T-cell (primary cell): ENCODE results near the gene FCER1G. TPM values are rescaled to one million over a fixed set of nuclear protein-coding genes. Genes with fewer than 3 reads are reported as not detected.

Experiments used
- ATAC-seq, 4 experiments: fragments of 200-7000 bp in 3 of 4; fragments of 150-1000 bp in 1 of 4; cut with Tn5 transposase; replicated peaks in 1 of 4; 1 replicate in 3 of 4; 2 replicates in 1 of 4; pipeline ENCODE4 v1.10.0; 2021; ENCODE audit warnings: moderate library complexity in 3 of 4, mild to moderate bottlenecking in 2 of 4, moderate number of reproducible peaks in 1 of 4
- CTCF ChIA-PET, 2 donors: fragments of 300-600 bp; sonication (Branson Sonifier 250); formaldehyde crosslinking; loops; one replicate each; lab custom pipeline; 2022; ENCODE audit warnings: antibody characterized with exemption in 2 of 2; lab: Charles Lee
- POLR2A ChIA-PET, 2 donors: fragments of 300-600 bp; sonication (Branson Sonifier 250); formaldehyde crosslinking; loops; one replicate each; lab custom pipeline; 2022; ENCODE audit warnings: antibody characterized with exemption in 2 of 2; lab: Charles Lee
- DNase-seq, 35 experiments: peaks; one replicate each; pipeline versions ENCODE4 v3.0.0 to v3.0.0-alpha.2; 2013 to 2023
- H3K27ac ChIP-seq: one replicate; pipeline ENCODE4 v1.5.1; 2013; ENCODE audit warnings: low read length
- H3K27me3 ChIP-seq, 2 experiments: replicated peaks in 1 of 2; 1 replicate in 1 of 2; 2 replicates in 1 of 2; pipeline versions ENCODE4 v1.6.1 to v1.7.0; 2013; ENCODE audit warnings: low read length in 1 of 2, mixed read lengths in 1 of 2; ENCODE audit not compliant: control insufficient read depth in 2 of 2, insufficient read depth in 2 of 2; ENCODE audit errors: extremely low read depth in 1 of 2
- H3K36me3 ChIP-seq, 2 donors: 1 replicate in 1 of 2; 2 replicates in 1 of 2; pipeline versions ENCODE4 v1.6.1 to v1.7.0; 2013; ENCODE audit warnings: low read length in 1 of 2; ENCODE audit not compliant: control insufficient read depth in 2 of 2, insufficient read depth in 1 of 2; ENCODE audit errors: extremely low read depth in 1 of 2
- H3K4me1 ChIP-seq, 2 experiments: 1 replicate in 1 of 2; 2 replicates in 1 of 2; pipeline versions ENCODE4 v1.6.1 to v1.7.0; 2013; ENCODE audit warnings: low read length in 2 of 2, mixed read lengths in 1 of 2; ENCODE audit not compliant: insufficient read depth in 2 of 2, control insufficient read depth in 1 of 2; ENCODE audit errors: extremely low read depth in 1 of 2
- H3K4me3 ChIP-seq, 2 donors: 1 replicate in 1 of 2; 2 replicates in 1 of 2; pipeline versions ENCODE4 v1.5.1 to v1.7.0; 2013; ENCODE audit warnings: mild to moderate bottlenecking in 2 of 2, low read length in 1 of 2, moderate library complexity in 1 of 2; ENCODE audit not compliant: control insufficient read depth in 1 of 2; ENCODE audit errors: extremely low read depth in 1 of 2
- H3K9me3 ChIP-seq: 2 replicates; pipeline ENCODE4 v1.7.0; 2013
- H3K27ac Mint-ChIP-seq, 2 donors: one replicate each; pipeline ENCODE4 v1.8.0; 2020 to 2021; ENCODE audit warnings: mild to moderate bottlenecking in 2 of 2, mixed read lengths in 2 of 2
- H3K27me3 Mint-ChIP-seq, 2 donors: one replicate each; pipeline ENCODE4 v1.8.0; 2021 to 2022; ENCODE audit warnings: mixed read lengths in 2 of 2
- H3K36me3 Mint-ChIP-seq: one replicate; pipeline ENCODE4 v1.8.0; 2021; ENCODE audit warnings: mixed read lengths
- H3K4me1 Mint-ChIP-seq, 3 donors: one replicate each; pipeline ENCODE4 v1.8.0; 2020 to 2022; ENCODE audit warnings: mixed read lengths in 3 of 3, mild to moderate bottlenecking in 1 of 3
- H3K4me3 Mint-ChIP-seq, 3 donors: one replicate each; pipeline ENCODE4 v1.8.0; 2020 to 2022; ENCODE audit warnings: mild to moderate bottlenecking in 3 of 3, mixed read lengths in 3 of 3, moderate library complexity in 3 of 3
- H3K9me3 Mint-ChIP-seq, 3 donors: one replicate each; pipeline ENCODE4 v1.8.0; 2020 to 2022; ENCODE audit warnings: mixed read lengths in 3 of 3
- WGBS: methylation state at CpG from one replicate; pipeline ENCODE4 v1.1.5; 2013; ENCODE audit warnings: missing lambda C conversion rate; ENCODE audit not compliant: insufficient coverage; 5-methylcytosine and 5-hydroxymethylcytosine counted together
- total RNA-seq, 35 experiments: library from RNA in 6 of 35; stranded (reverse) in 6 of 35; fragments of 120-200 nt in 1 of 35; gene quantifications; one replicate each; pipeline versions ENCODE4 v1.2.1 to v1.2.4 and lab custom pipeline; 2013 to 2026

FCER1G gene
- total RNA-seq, 5 donors from 2014 or later (not counting 1 experiment from before 2014, with no cell fraction given) = 2.5 to 5.2 (median 3.5) TPM

GRCh38 chr1:161206411-161207140 is 8.5 kb upstream of the FCER1G start:
- Histone ChIP-seq H3K4me3 (no peak overlapping the region), H3K9me3 (no peaks in the 10 kb centered on the region), H3K36me3 (peaks cover 11 to 70% of the 10 kb centered on the region in 2 donors), H3K27me3 (no peaks in the 10 kb centered on the region), H3K27ac (no peak overlapping the region), H3K4me1 (peaks cover 13 to 40% of the 10 kb centered on the region in 2 experiments)
- peak overlapping the region in 1 of 2 donors; percentile 49 for H3K27ac Mint-ChIP-seq
- DNase-seq (no peak), ATAC-seq (no peak)
- ChIA-PET CTCF (interaction anchor here in 1 of 2 donors (0.6 to 6.1 kb wide), 5 partner anchors 13 to 176 kb away, joined by 5 to 76 read pairs (median 7); partner anchors contain the start of gene TOMM40L), POLR2A (no interaction called here)
- H3K4me1 Mint-ChIP-seq = peaks cover 48 to 64% (median 64%) of the 10 kb centered on the region in 3 donors
- 100% methylated on average over 10 of the region's 12 CpGs for WGBS
- peaks cover 50% of the 10 kb centered on the region for H3K36me3 Mint-ChIP-seq
- no peaks in the 10 kb centered on the region for H3K27me3 Mint-ChIP-seq
- H3K4me3 Mint-ChIP-seq = no peak overlapping the region
- no peaks in the 10 kb centered on the region for H3K9me3 Mint-ChIP-seq

GRCh38 chr1:161207173-161207572 is 7.9 kb upstream of the FCER1G start:
- peaks cover 56% of the 10 kb centered on the region for H3K36me3 Mint-ChIP-seq
- no peak overlapping the region for H3K27ac Mint-ChIP-seq
- CTCF ChIA-PET = interaction anchor here in 1 of 2 donors (0.6 to 6.1 kb wide), 3 partner anchors 19 to 175 kb away, joined by 5 to 76 read pairs (median 7); partner anchors contain the start of gene TOMM40L
- WGBS = 85% methylated on average over 3 of the region's 8 CpGs
- no peaks in the 10 kb centered on the region for H3K9me3 Mint-ChIP-seq
- Histone ChIP-seq H3K36me3 (peaks cover 13 to 76% of the 10 kb centered on the region in 2 donors), H3K4me1 (peaks cover 13 to 34% of the 10 kb centered on the region in 2 experiments), H3K27me3 (no peaks in the 10 kb centered on the region), H3K4me3 (no peak overlapping the region), H3K27ac (no peak overlapping the region), H3K9me3 (no peaks in the 10 kb centered on the region)
- ATAC-seq = no peak
- H3K4me1 Mint-ChIP-seq = peaks cover 44 to 58% (median 58%) of the 10 kb centered on the region in 3 donors
- H3K4me3 Mint-ChIP-seq = no peak overlapping the region
- no peak for DNase-seq
- H3K27me3 Mint-ChIP-seq = no peaks in the 10 kb centered on the region
- POLR2A ChIA-PET = no interaction called here

DNA sequence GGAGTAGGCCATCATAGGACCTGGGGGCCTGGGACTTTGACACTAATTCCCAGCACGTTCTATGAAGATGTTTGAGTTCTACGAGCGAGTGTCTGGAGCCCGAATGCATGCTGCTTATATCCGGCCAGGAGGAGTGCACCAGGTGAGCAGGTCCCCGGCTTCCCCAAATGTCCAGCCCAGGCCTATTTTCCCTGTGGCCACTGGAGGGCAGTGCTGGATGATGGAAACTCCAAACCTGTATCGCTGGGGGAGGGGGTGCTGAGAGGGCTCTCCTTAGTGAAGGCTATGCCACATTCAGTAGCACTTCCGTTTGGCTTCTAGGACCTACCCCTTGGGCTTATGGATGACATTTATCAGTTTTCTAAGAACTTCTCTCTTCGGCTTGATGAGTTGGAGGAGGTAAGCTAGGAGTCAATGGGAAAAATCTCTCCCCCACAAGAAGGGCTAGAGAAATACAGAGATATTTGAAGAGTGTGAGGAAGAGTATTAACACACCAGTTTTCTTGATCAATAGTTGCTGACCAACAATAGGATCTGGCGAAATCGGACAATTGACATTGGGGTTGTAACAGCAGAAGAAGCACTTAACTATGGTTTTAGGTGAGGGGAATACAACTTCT is 5.2 kb upstream of the FCER1G start:
- ATAC-seq = peak; percentile 90 to 98 (median 90)
- Histone ChIP-seq H3K4me1 (peaks cover 3 to 19% of the 10 kb centered on the region in 2 experiments), H3K9me3 (no peaks in the 10 kb centered on the region), H3K27me3 (no peaks in the 10 kb centered on the region), H3K4me3 (no peak overlapping the region), H3K27ac (no peak overlapping the region), H3K36me3 (peaks cover 13 to 88% of the 10 kb centered on the region in 2 donors)
- no peaks in the 10 kb centered on the region for H3K27me3 Mint-ChIP-seq
- peaks cover 70% of the 10 kb centered on the region for H3K36me3 Mint-ChIP-seq
- H3K27ac Mint-ChIP-seq = peak overlapping the region; percentile 71 to 84
- 66% methylated on average over 6 of the region's 11 CpGs for WGBS
- CTCF ChIA-PET = interaction anchor here (1.0 to 2.2 kb wide), 4 partner anchors 10 to 172 kb away, joined by 3 to 32 read pairs (median 6); partner anchors contain the start of gene TOMM40L (in 2 of the 2)
- no peaks in the 10 kb centered on the region for H3K9me3 Mint-ChIP-seq
- DNase-seq = peak in 34 of 35 experiments; percentile 49 to 82 (median 69)
- no peak overlapping the region for H3K4me3 Mint-ChIP-seq
- POLR2A ChIA-PET = no interaction called here
- H3K4me1 Mint-ChIP-seq = peaks cover 34 to 40% (median 38%) of the 10 kb centered on the region in 3 donors

- DNase-seq (no peak), ATAC-seq (no peak)
- Mint-ChIP-seq H3K9me3 (no peaks in the 10 kb centered on the region), H3K4me1 (peaks cover 44 to 52% (median 47%) of the 10 kb centered on the region in 3 donors), H3K27me3 (no peaks in the 10 kb centered on the region), H3K27ac (peak overlapping the region; percentile 12 to 13), H3K36me3 (peaks cover 49% of the 10 kb centered on the region), H3K4me3 (no peak overlapping the region)
- ChIA-PET POLR2A (no interaction called here), CTCF (no interaction called here)
- WGBS = 97% methylated on average over 3 of the region's 9 CpGs
- no peaks in the 10 kb centered on the region for H3K9me3 ChIP-seq
- H3K27ac ChIP-seq = no peak overlapping the region
- H3K27me3 ChIP-seq = no peaks in the 10 kb centered on the region
- H3K4me3 ChIP-seq = no peak overlapping the region
- H3K36me3 ChIP-seq = peaks cover 6 to 52% of the 10 kb centered on the region in 2 donors
- H3K4me1 ChIP-seq = peaks cover 18 to 34% of the 10 kb centered on the region in 2 experiments
Measured at GRCh38 chr1:161214369-161214768, 726 bp upstream of the FCER1G start.

DNA sequence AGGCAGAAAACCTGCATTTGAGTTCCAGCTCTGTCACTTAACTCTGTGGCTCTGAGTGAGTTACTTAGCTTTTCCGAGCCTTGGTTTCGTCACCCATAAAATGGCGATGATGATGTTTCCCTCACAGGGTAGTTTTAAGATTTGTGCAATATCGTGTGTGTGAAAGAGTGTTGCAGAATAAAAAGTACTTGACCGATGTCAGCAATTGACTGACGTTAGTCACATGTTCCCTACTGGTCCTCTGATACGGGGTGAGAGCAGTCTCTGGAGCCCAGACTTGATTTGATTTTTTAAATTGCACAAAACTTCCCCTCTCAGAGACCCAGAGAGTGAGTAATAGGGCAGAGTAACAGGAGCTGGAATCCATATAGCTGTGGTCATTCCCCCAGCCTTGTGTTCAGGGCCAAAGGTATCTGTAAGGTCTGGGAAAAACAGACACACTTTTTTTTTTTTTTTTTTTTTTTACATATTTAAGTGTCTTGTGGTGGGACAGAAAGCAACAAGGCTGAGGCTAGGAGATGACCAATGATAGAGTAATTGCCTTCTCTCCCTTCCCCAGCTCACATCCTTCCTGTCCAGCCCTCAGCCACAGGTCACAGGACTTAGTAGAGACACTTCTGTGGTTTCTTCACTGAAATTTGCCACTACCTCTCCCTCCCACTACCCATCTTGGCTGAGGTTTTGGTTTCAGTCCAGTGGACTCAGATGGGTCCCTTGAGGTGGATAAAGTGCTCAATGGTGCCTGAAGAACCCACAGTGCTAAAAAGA is 2.0 kb downstream of the FCER1G start:
- H3K4me1 Mint-ChIP-seq = peaks cover 49 to 57% (median 54%) of the 10 kb centered on the region in 3 donors
- peak overlapping the region; percentile 40 to 69 (median 52) for H3K4me3 Mint-ChIP-seq
- H3K27ac ChIP-seq = no peak overlapping the region
- peaks cover 28% of the 10 kb centered on the region for H3K36me3 Mint-ChIP-seq
- ChIA-PET POLR2A (interaction anchor here in 1 of 2 donors (0.6 to 0.7 kb wide), 2 partner anchors 9 to 41 kb away, joined by 3 to 9 read pairs; partner anchors contain the start of genes PCP4L1 and TOMM40L), CTCF (interaction anchor here in 1 of 2 donors (0.8 to 1.3 kb wide), 4 partner anchors 8 to 11 kb away, joined by 3 to 5 read pairs (median 4); partner anchors contain the start of gene TOMM40L)
- peaks cover 21 to 29% of the 10 kb centered on the region in 2 experiments for H3K4me1 ChIP-seq
- H3K27me3 ChIP-seq = no peaks in the 10 kb centered on the region
- H3K9me3 Mint-ChIP-seq = no peaks in the 10 kb centered on the region
- ATAC-seq (no peak), DNase-seq (no peak)
- peaks cover 0 to 24% of the 10 kb centered on the region in 2 donors for H3K36me3 ChIP-seq
- H3K27me3 Mint-ChIP-seq = no peaks in the 10 kb centered on the region
- no peak overlapping the region for H3K4me3 ChIP-seq
- H3K27ac Mint-ChIP-seq = peak overlapping the region; percentile 94 to 97
- 75% methylated on average over 6 of the region's 7 CpGs for WGBS
- H3K9me3 ChIP-seq = no peaks in the 10 kb centered on the region
